GM18517 (cell line): ENCODE results near the gene SLC22A6.
"Not testable (repeated sequence)": the region's sequence is repeated elsewhere in the genome, so short reads cannot be mapped to it uniquely, and the experiment has no call there.

Source experiments
- ATAC-seq: cut with Tn5 transposase; IDR thresholded peaks from one replicate; pipeline ENCODE4 v1.9.1; 2021; ENCODE audit warnings: mild to moderate bottlenecking, moderate library complexity; ENCODE audit not compliant: unreplicated experiment

SLC22A6 gene

GRCh38 chr11:62985041-62985750 is 429 bp upstream of the SLC22A6 start:
- ATAC-seq = no peak

GRCh38 chr11:62983536-62984199 is 1.1 kb downstream of the SLC22A6 start:
- no peak for ATAC-seq

- ATAC-seq = no peak
Observed at GRCh38 chr11:62981743-62982142, 3.0 kb downstream of the SLC22A6 start.

- ATAC-seq = no peak
Observed at GRCh38 chr11:62980133-62980760, 4.5 kb downstream of the SLC22A6 start.

- no peak for ATAC-seq
Observed at GRCh38 chr11:62976109-62976508, 8.7 kb downstream of the SLC22A6 start.

GRCh38 chr11:62974848-62975522 is 9.8 kb downstream of the SLC22A6 start:
- no peak for ATAC-seq

- no peak for ATAC-seq
Observed at GRCh38 chr11:62965574-62965973, 19.2 kb downstream of the SLC22A6 start.

- ATAC-seq = no peak
Observed at GRCh38 chr11:62962391-62962790, 22.4 kb downstream of the SLC22A6 start.

- ATAC-seq = no peak
Observed at GRCh38 chr11:62961017-62961570, 23.7 kb downstream of the SLC22A6 start.

GRCh38 chr11:62959422-62959980 is 25.3 kb downstream of the SLC22A6 start:
- ATAC-seq = no peak

GRCh38 chr11:62958547-62959421 is 26.0 kb downstream of the SLC22A6 start:
- no peak for ATAC-seq

- ATAC-seq = no peak
Observed at GRCh38 chr11:62957147-62957546, 27.6 kb downstream of the SLC22A6 start.

- ATAC-seq = no peak
Observed at GRCh38 chr11:62954478-62954877, 30.3 kb downstream of the SLC22A6 start.

- ATAC-seq = no peak
Observed at GRCh38 chr11:62953811-62954210, 31.0 kb downstream of the SLC22A6 start.

- no peak for ATAC-seq
Observed at GRCh38 chr11:62948765-62949320, 35.9 kb downstream of the SLC22A6 start.

- not testable (repeated sequence) for ATAC-seq
Observed at GRCh38 chr11:62945538-62945937, 39.2 kb downstream of the SLC22A6 start.

GRCh38 chr11:62937528-62937927 is 47.2 kb downstream of the SLC22A6 start:
- not testable (repeated sequence) for ATAC-seq

GRCh38 chr11:62934496-62934785 is 50.3 kb downstream of the SLC22A6 start:
- no peak for ATAC-seq

GRCh38 chr11:62933750-62934495 is 50.8 kb downstream of the SLC22A6 start:
- no peak for ATAC-seq
